GM19372 (cell line): Measurements from ENCODE around the gene DNAH10.

Experiments
- ATAC-seq: cut with Tn5 transposase; IDR thresholded peaks from one replicate; pipeline ENCODE4 v1.9.1; 2021; ENCODE audit warnings: mild to moderate bottlenecking, low read depth, moderate library complexity; ENCODE audit not compliant: unreplicated experiment

DNAH10 gene

GRCh38 chr12:123834845-123835244 lies 72.7 kb downstream of the DNAH10 start:
- no peak for ATAC-seq

DNA sequence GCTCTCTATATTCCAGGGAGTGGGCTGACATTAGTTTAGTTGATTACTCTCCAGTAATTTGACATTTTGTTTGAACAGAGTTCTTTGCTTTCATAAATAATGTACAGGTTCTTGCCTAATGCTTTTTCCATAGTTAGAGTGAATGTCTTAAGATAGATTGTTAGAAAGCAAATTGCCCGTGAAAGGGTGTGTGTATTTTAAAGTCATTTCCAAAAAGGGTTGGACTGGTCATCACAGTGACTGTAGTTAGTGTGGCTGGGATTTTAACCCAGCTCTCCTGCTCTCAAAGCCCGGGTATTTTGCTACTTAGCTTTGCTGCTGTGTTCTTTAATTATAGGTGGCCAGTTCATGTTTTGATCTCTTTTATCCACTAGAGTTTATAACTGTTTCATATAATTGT lies 74.2 kb downstream of the DNAH10 start:
- no peak for ATAC-seq

GRCh38 chr12:123839826-123840225 lies 77.7 kb downstream of the DNAH10 start:
- no peak for ATAC-seq

GRCh38 chr12:123840765-123841425 lies 78.8 kb downstream of the DNAH10 start:
- ATAC-seq: no peak

GRCh38 chr12:123843912-123844748 lies 82.0 kb downstream of the DNAH10 start:
- no peak for ATAC-seq

DNA sequence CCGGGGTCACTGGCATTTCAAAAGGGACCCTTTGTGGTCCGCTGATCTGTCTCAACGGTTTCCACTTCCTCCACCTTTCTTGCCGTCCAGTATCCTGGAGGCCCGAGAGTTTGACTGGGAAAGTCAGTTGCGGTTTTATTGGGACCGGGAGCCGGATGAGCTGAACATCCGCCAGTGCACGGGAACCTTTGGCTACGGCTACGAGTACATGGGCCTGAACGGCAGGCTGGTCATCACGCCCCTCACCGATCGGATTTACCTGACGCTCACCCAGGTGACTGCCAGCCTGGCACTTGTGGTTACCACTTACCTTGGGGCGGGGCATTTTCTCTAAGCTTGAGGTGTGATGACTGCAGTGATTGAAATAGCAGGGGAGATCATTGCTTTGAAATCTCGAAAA lies 83.8 kb downstream of the DNAH10 start:
- no peak for ATAC-seq

DNA sequence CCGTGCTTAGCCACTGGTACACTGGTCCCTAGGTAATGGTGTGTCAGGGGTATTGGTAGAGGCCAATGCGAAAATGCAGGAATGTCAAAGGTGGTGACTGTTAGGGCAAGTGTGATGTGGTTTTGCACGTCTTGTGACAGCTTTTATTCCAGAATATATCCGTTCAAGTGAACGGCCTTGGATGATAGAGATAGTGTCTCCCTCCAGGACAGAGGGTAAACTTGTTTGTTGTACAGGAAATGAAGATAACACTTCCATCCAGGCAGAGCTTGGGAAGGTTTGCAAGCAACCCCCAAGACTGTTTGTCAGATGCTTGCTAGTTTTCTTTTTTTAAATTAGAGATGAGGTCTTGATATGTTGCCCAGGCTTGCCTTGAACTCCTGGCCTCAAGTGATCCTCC lies 84.2 kb downstream of the DNAH10 start:
- no peak for ATAC-seq

- ATAC-seq: no peak
Observed at GRCh38 chr12:123847019-123847418, 84.9 kb downstream of the DNAH10 start.

GRCh38 chr12:123847876-123848275 lies 85.8 kb downstream of the DNAH10 start:
- no peak for ATAC-seq

GRCh38 chr12:123849517-123849916 lies 87.4 kb downstream of the DNAH10 start:
- ATAC-seq: no peak

DNA sequence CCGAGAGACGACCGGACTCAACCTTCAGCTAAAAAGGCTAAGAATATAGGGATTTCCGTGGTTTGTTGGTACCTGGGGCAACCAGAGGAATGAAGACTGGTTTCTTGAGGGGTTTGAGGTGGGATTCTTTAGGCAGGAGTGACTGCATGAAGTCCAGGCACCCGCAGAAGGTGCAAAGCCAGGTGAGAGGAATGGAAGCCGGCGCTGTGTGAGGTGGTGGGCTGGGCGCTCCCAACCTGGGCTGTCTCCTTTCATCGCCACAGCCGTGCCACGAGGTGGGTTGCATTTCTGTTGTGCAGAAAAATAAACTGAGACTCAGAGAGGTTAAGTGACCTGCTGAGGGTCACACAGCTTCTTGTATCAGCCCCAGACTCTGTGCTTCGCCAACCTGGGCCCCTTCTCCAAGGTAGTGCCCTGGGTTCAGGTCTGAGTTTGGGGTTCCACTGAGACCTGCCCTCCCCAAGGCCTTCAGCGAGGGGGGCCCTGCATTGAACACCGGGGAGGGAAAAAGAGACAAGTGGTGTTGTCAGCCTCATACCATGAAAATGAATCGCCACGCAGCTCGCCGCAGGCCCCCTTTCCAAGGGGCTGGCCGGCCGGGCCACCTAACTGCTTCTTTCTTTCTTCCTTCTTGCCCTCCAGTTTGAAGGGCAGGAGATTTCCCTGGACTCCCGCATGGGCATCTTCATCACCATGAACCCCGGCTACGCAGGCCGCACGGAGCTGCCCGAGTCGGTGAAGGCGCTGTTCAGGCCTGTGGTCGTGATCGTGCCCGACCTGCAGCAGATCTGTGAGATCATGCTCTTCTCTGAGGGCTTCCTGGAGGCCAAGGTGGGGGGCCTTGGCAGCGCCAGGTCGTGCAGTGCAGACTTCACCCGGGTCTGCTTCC lies 88.4 kb downstream of the DNAH10 start:
- no peak for ATAC-seq

DNA sequence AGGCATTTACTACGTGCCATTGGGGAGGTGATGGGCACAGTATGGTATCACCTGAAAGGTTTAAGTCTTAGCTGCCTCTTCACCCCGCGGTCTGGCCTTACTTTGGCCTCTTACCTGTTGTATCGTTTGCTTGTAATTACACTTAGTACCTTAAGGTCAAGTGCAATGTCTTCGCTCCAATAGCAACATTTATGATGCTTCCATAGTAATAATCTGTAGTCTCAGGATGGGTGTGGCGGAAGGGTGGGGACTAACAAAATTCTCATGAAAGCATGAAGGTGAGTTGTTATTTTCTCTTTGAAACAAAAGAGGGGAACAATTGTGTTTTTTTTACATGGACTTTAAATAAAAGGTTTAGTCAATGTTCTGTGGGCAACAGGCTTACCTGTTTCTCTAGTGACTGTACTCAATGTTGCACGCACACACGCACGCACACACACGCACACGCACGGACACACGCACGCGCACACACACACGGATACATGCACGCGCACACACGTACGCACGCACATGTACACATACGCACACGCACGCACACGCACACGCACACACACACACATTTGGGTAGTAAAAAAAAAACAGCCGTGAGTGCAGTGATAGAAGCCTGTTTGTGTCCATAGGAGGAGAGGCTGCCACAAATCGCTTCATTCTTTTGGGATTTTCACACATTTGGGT lies 91.4 kb downstream of the DNAH10 start:
- no peak for ATAC-seq

- no peak for ATAC-seq
Observed at GRCh38 chr12:123854232-123854631, 92.1 kb downstream of the DNAH10 start.

GRCh38 chr12:123854918-123855317 lies 92.8 kb downstream of the DNAH10 start:
- no peak for ATAC-seq

DNA sequence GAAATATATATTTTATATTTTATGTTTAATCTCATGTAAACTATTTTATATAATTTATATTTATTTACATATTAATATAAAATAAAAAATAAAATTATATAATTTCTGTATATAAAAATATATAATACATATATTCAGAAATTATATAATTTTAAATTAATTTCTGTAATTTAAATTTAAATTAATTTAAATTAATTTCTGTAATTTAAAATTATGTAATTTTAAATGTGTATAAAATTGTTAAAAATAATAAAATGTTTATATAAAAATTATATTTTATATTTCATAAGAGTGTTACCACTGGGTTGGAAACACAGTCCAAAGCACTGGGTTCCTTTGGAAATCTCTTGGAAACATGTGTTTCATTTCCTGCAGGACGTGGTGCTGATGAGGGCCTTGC lies 94.6 kb downstream of the DNAH10 start:
- no peak for ATAC-seq

DNA sequence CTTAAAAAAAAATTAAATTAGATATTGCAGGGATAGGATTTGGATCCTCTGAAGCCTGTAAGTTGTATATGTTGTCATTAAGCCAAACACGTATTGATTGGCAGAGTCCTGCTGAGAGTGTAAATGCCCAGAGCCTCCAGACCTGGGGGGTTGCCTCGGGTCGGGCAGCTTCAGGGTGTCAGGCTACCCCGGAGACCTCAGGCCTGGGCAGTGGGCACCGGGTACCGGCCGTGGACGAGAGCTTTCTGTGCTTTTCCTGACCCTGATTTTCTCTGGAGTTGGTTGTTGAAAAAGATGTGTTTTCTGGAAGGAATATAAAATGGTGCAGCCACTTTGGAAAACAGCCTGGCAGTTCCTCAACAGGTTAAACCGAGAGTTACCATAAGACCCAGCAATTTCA lies 96.1 kb downstream of the DNAH10 start:
- no peak for ATAC-seq

GRCh38 chr12:123859035-123859434 lies 96.9 kb downstream of the DNAH10 start:
- ATAC-seq: no peak

DNA sequence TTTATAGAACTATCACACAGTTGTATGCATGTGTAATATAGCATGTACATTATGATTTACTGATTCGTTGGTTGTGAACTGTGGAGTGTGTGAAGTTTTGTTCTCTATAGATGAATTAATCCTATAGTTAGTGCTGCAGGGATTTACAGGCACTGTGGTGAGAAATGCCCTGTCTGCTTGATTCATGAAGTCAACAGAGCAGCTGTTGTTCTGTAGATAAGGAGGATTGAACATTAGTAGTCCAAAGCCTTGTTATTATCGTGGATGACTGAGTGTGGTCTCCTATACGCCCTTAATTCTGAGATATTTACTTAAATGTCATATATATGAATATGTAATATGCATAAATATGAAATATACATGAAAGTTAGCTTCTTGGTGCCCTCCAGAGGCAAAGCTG lies 98.3 kb downstream of the DNAH10 start:
- no peak for ATAC-seq

DNA sequence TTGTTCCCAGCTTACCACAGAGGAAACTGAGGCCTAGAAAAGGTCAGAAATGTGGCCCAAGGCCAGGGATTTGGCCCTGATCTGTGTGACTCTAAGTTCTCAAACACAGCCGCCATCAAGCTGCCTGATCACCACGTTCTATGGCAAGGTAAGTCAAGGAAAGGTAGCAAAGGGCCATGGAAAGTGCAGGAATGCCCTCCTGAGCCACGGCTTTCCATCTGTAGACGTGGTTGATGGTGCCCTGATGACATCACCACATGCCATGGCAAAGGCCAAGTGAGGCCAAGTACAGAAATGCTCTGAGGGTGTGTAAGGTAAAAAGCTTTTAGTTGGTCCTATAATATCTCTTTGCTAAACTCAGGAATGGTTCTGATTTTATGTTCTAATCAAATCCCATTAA lies 99.3 kb downstream of the DNAH10 start:
- no peak for ATAC-seq

GRCh38 chr12:123867141-123867540 lies 105.0 kb downstream of the DNAH10 start:
- no peak for ATAC-seq

DNA sequence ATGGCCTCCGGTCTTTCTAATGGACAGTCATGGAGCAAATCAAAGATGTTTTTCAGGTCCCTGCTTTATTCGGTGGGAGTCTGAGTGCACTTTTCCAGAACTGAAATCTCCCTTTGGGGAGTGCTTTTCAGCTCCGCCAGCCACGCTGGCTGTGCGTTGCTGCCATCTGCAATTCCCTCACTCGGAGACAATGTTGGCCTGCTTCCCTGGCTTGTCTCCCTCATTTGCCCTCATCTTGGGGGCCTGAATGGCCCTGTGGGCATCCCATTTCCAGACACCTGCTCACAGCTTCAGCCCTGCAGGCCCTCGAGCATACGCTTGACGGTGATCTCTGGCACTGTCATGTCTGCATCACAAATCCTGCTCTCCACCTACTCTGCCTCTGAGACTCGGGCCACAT lies 106.7 kb downstream of the DNAH10 start:
- ATAC-seq: no peak
